IPS-NIHi7 (cell line): ENCODE results near the gene SLC25A10.

Experiments used
- DNase-seq: peaks from one replicate; pipeline ENCODE4 v3.0.0; 2012; ENCODE audit warnings: mixed read lengths; ENCODE audit errors: extremely low spot score

Gene SLC25A10

DNA sequence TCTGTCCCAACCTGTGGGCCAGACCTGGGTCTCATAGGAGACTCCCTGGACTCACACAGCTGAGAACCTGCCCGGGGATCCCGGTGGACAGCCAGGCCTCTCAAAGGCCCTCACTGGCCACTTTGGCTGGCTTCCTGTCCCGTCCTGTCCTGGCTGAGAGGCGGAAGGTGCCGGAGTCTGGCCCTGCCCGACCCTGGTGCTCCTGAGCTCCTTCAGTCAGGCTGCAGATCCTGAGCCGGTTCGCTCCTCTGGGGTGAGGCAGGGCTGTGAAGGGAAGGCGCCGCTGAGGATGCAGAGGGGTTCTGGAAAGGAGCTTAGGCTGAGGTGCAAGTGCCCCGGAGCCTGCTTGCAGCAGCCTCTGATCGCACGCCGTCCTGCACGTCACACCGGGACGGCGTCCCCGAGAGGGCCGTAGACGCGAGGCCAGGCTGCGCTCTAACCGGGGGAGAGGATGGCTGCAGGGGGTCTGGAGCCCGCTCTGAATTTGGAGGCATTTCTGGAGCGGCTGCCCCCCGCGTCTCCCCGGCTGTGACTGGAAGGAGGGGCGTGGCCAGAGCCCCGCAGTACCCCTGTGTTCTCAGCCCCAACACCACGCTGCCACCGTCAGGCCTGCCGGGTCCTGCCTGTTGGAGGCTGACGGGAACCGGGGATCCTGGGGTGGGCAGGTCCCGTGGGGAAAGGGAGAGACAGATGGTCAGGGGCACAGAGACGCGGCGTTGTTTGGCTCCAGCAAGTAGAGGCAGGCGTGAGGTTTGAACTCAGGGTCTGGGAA lies 24.1 kb upstream of the SLC25A10 start:
- no peak for DNase-seq

DNA sequence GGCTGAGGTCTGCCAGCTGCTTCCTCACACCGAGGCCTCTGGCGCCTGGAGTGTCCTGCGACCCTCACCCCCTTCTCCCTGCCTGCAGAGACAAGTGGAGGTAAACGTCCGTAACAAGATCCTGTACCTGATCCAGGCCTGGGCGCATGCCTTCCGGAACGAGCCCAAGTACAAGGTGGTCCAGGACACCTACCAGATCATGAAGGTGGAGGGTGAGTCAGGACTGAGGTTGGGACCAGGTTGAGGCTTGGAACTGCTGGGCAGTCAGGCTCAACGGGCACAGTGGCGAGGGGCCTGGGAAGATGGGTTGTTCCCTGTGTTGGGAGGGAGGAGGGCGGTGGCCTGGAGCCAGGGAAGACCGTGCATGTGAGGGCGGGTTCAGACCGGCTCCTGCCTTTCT lies 23.5 kb upstream of the SLC25A10 start:
- no peak for DNase-seq

DNA sequence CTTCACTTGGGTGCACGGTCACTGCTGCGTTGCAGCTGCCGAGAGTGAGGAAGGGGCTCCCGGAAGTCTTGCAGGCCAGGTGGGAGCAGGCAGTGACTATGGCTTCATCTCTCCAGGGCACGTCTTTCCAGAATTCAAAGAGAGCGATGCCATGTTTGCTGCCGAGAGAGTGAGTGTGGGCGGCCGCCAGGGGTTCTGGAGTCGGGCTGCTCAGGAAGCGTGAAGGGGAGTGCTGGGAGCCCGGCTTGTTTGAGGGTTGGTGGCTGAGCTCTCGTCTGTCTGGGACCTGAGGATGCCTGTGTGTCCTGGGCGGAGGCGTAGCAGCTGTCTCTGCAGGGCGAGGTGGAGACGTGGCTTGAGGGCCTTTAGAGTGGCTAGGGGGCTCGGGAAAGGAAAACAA lies 22.0 kb upstream of the SLC25A10 start:
- no peak for DNase-seq

DNA sequence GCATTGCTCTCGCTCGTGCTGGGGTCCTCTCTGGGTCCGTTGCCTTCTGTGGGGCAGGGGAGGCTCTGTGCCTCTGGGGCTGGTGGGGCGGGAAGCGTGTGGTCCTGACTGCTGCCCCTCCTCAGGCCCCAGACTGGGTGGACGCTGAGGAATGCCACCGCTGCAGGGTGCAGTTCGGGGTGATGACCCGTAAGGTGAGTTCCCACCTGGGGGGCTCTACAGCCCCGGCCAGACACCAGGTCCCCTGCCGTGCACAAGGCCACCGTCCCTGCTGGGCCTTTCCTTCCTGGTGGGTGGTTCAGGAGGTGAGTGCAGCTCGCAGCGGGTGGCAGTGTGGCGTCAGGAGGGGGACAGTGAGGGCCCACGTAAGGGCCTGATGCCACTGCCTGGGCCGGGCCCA lies 21.5 kb upstream of the SLC25A10 start:
- DNase-seq, result no peak

DNA sequence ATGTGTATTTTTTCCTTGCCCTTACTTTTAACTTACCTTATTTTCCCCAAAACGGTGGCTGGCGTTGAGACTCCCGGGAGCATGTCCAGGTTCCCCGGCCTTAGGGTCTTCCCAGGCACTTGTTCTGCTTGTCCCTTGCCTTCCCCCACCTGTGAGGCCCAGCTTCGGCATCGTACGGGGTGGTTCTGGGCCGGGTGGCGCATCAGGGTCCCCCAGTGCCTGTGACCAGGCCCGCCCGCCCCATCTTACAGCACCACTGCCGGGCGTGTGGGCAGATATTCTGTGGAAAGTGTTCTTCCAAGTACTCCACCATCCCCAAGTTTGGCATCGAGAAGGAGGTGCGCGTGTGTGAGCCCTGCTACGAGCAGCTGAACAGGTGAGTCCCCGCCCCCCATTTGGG lies 20.9 kb upstream of the SLC25A10 start:
- no peak for DNase-seq

DNA sequence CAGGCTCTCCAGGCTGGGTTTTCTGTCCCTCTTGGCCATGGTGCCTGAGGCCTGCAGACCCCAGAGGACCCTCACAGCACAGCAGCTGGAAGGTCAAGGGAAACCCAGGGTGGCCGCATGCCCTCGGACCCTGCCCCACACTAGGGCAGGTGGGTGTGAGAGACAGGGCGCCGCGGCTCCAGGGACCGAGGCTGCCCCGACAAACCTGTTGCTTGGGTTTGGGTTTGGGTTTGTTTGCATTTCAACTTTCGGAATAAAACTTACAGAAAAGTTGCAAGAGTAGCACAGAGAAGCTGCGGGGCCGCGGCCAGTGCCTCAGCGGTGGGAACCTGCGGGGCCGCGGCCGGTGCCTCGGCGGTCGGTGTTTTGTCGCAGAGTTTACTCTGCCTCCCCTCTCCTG lies 20.5 kb upstream of the SLC25A10 start:
- no peak for DNase-seq

DNA sequence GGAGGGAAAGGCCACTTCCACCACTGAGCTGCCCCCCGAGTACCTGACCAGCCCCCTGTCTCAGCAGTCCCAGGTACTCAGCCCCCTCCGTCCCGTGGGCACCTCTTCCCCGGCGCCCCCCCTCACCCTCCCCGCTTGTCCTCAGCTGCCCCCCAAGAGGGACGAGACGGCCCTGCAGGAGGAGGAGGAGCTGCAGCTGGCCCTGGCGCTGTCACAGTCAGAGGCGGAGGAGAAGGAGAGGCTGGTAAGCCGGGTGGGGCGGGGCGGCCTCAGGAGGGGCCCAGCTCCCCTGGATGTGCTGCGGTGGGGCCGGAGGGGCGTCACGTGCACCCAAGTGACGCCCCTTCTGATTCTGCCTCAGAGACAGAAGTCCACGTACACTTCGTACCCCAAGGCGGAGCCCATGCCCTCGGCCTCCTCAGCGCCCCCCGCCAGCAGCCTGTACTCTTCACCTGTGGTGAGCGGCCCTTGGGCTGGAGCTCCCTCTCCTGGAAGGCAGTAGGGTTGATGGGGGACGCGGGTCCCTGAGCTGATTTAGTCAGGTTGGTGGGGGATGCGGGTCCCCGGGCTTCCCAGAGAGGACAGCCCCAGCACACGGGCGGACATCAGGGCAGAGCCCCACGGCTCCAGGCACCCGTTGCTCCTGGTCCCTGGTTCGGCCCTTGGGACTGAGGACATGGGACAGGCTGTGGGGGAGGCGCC lies 18.4 kb upstream of the SLC25A10 start:
- DNase-seq, result peak; percentile 62

DNA sequence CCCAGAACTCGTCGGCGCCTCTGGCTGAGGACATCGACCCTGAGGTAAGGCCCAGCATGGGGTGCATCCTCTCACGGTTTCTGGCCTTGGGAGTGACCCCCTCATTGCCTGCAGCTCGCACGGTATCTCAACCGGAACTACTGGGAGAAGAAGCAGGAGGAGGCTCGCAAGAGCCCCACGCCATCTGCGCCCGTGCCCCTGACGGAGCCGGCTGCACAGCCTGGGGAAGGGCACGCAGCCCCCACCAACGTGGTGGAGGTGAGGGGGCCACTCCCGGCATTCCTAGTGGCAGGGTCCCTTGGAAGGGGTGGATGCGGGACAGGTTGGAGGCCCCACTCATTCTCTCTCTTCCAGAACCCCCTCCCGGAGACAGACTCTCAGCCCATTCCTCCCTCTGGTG lies 17.3 kb upstream of the SLC25A10 start:
- no peak for DNase-seq

DNA sequence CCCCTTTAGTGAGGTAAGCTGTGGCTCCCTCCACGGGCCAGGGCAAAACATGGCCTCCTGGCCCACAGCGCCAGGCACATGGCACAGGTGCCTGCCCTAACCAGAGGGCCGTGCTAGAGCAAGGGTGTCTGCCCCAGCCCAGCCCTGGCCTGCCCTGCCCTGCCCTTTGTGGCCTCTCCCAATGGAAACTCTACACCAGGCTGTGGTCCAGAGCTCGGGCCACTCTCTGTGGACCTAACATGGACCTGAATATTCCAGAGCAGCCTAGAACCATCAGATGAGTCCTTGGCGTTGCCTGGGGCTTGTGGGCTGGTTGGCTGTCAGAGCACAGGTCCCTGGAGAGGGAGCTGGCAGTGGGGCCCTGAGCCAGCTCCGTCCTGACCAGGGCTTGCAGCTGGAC lies 16.9 kb upstream of the SLC25A10 start:
- DNase-seq, result no peak

DNA sequence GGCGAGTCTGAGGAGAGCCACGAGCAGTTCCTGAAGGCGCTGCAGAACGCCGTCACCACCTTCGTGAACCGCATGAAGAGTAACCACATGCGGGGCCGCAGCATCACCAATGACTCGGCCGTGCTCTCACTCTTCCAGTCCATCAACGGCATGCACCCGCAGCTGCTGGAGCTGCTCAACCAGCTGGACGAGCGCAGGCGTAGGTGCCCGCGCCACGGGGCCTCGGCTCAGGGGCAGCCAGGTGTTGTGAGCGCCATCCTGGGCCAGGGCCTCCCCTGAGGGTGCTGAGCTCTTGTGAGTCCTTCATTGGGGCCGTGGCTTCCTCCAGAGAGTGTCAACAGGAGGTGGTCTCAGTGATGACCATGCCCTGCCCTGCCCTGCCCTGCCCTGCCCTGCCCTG lies 16.3 kb upstream of the SLC25A10 start:
- no peak for DNase-seq

DNA sequence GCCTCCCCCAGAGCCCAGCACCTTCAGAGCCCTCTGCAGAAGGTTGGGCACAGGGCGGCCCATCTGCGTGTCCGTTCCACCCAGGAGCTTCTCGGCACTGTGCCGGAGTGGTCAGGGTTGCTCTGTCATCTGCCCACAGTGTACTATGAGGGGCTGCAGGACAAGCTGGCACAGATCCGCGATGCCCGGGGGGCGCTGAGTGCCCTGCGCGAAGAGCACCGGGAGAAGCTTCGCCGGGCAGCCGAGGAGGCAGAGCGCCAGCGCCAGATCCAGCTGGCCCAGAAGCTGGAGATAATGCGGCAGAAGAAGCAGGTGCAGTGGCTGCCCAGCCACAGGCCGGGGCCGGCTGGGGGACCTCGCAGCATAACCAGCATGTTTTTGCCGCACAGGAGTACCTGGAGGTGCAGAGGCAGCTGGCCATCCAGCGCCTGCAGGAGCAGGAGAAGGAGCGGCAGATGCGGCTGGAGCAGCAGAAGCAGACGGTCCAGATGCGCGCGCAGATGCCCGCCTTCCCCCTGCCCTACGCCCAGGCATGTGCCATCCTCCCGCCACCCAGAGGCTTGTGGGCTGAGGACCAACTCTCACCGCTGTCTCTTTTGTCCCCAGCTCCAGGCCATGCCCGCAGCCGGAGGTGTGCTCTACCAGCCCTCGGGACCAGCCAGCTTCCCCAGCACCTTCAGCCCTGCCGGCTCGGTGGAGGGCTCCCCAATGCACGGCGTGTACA lies 15.7 kb upstream of the SLC25A10 start:
- no peak for DNase-seq

DNA sequence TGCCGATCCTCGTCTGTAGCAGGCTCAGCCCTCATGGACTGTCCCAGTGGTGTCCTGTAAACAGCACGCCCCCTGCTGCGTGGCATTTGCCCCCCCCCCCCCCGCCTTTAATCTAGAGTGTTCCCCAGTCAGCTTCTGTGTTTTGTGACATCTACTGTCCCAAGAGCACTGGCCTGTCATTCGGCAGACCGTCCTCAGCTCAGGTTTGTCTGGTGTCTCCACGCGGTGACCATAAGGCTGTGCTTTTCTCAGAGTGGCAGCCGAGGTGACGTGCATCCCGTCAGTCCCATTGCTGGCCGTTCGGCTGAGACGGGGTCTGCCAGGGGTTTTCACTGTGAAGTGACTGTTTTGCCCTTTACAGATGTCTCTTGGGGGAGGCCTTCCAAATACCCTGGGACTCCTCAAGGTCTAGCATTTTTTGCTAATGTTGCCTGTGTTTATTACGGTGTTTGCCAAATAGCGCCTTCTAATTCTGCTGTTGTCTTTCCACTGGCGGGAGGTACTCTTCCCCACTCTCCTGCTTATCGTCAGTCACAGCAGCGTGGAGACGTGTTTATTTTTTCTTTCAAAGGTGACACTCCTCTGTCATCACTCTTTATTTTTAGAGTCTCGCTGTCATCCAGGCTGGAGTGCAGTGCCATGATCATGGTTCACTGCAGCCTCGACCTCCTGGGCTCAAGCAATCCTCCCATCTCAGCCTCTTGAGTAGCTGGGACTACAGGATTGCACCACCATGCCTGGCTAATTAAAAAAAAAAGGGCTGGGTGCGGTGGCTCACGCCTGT lies 14.6 kb upstream of the SLC25A10 start:
- DNase-seq, result no peak

DNA sequence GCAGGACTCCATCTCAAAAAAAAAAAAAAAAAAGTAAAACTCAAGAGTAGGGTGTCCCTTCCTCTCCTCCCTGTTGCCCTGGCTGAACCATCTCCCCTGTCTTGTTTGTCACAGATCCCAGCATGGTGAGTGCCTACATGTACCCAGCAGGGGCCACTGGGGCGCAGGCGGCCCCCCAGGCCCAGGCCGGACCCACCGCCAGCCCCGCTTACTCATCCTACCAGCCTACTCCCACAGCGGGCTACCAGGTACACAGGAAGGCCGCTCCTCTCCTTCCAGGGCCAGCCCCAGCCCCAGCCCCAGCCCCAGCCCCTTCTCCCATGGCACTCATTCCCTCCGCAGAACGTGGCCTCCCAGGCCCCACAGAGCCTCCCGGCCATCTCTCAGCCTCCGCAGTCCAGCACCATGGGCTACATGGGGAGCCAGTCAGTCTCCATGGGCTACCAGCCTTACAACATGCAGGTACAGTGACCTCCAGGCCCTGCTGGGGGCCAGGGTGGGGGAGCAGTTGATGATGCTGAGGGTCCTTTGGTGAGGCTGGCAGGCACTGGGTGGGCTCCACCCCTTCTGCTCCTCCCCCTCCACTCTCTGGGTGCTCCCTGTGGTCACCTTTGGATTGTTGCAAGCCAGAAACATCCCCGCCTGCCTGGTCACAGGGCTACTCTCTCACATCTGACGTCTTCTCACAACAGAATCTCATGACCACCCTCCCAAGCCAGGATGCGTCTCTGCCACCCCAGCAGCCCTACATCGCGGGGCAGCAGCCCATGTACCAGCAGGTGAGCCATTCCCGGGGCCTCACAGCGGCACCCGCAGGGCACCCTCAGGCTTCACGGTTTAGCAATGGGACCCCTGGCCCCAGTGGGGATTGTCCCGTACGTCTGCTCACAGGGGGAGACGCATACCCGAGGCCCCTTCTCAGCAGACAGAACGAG lies 11.5 kb upstream of the SLC25A10 start:
- no peak for DNase-seq

DNA sequence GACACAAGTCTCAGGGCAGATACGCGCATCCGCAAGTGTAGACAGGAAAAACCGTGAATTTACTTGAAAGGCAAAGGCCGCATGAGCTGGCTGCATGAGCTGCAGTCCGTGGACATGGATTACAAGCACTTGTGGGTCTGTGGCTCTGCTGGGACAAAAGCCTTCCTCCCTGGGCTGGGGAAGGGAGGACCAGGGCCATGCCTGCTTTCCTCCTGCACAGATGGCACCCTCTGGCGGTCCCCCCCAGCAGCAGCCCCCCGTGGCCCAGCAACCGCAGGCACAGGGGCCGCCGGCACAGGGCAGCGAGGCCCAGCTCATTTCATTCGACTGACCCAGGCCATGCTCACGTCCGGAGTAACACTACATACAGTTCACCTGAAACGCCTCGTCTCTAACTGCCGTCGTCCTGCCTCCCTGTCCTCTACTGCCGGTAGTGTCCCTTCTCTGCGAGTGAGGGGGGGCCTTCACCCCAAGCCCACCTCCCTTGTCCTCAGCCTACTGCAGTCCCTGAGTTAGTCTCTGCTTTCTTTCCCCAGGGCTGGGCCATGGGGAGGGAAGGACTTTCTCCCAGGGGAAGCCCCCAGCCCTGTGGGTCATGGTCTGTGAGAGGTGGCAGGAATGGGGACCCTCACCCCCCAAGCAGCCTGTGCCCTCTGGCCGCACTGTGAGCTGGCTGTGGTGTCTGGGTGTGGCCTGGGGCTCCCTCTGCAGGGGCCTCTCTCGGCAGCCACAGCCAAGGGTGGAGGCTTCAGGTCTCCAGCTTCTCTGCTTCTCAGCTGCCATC lies 10.6 kb upstream of the SLC25A10 start:
- DNase-seq, result no peak

DNA sequence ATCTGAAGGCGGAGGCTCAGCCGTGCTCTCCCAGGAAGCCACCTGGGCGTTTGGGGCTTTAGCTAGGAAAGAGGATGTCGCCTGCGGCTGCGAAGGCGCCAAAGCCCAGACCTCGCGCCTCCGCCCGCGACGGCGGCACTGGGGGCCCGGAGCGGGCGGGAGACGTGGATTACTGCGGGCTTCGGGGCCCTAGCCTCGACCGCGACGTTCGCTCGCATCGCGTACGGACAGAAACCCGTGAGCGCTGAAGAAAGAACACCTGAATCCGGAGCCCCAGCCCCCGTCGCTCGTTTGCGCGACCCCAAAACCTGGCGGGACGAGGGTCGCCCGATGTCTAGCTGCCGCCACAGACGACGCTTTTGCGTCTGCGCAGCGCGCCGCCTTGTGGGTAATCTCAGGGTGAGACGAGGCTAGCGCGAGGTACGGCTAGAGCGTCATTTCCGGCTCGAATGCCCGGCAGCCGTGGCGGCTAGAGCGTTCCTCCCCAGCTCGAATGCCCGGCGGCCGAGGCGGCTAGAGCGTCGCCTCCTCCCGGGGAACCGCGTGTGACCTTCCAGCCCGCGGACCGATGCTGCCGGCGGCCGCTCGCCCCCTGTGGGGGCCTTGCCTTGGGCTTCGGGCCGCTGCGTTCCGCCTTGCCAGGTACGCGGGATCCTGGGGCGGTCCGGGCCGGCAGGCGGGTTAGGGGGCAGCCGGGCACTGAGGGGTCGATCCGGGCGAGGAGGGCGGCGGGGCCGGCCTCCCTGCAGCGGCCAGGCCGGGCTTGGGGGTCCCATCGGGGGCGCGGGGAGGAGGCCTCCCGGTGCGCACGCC lies 8.9 kb upstream of the SLC25A10 start, which contains the start of gene MRPL12:
MRPL12 (plus strand) TSS at position 434 of the 813 bp plus-strand sequence; CDS start at position 569, 135 bp downstream.
- peak; percentile 98 for DNase-seq

DNA sequence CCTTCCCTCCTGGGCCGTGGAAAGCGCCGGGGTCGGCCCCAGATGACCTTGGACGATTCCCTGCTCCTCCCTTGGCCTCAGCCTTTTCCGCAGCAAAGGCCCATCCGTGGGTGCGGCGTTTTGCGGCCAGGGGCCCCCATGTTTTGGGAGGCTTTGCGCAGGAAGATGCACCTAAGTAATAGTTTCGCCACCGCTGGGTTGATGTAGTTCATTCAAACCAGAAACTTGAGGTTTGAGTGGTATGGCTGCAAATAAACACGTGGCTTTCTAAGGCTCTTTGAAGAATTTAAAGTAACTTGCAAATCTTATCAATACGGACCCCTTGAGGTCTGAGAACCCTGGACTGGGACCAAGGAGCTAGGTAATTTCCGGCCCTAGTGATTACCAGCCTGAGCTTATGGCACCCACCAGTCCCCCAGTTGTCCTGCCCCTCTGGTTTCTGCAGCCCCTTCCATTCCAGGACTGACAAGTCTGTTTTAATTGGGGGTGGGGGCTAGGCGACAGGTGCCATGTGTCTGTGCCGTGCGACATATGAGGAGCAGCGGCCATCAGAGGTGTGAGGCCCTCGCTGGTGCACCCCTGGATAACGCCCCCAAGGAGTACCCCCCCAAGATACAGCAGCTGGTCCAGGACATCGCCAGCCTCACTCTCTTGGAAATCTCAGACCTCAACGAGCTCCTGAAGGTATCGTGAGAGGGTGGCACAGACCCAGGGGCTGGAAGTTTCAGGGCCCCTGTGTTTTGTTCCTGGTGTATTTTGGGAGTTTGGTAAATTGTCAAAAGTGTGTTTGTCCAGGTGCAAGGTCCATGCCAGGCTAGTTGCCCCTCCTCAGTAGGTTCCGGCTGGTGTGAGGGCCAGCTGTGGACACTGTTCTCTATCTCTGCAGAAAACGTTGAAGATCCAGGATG lies 8.1 kb upstream of the SLC25A10 start:
- no peak for DNase-seq

DNA sequence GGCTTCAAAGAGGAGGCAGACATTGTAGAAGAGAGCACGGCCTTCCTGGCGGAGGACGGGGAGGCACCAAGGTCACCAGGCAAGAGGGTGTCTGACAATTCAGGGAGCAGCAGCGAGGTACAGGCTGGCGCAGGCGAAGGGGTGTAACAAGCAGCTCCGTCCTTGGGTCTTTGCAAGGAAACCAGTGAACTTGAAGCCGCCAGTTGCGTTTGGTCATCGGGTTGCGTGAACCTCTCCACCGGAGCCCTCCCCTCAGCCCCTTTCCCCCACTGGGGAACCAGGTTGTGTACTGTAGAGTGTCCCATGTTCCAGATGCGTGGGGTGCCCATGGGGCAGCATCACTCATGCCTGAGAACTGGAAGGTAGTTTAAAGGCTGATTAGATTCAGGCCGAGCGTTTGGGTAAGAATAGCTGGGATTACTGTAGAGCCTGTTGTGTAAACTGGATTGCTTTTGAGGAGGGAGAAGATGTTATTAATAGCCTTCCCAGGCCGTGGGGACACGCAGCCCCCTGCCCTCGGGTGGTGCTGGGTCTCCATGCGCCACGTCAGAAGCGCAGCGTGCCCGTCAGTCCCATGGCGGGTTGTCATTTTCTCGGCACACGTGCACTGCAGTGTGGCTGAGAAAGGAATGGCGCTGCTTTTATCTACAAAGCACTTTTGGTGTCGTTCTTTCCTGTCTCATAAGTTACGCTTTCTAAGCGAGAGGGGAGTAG lies 6.4 kb upstream of the SLC25A10 start:
- DNase-seq, result no peak
